Fibroblast of skin of left quadriceps (primary cell): ENCODE results near the gene CEP20.
A peak's percentile ranks its signal among the peaks of the same experiment; 100 is the strongest.
"Not testable (repeated sequence)": the region's sequence is repeated elsewhere in the genome, so short reads cannot be mapped to it uniquely, and the experiment has no call there.

Experiments
- DNase-seq, 2 experiments: peaks; one replicate each; pipeline ENCODE4 v3.0.0-alpha.2; 2013; ENCODE audit warnings: low read depth in 2 of 2

Gene CEP20

GRCh38 chr16:15857724-15858560 is 30.5 kb downstream of the CEP20 start:
- peak; percentile 18 to 27 for DNase-seq

- no peak for DNase-seq
Measured at GRCh38 chr16:15856901-15857698, 31.3 kb downstream of the CEP20 start, which contains the start of gene MYH11. TSS of gene MYH11 (minus strand) at chr16:15857028. CDS start at chr16:15838252, 18,776 bp downstream.

GRCh38 chr16:15856182-15856581 is 32.2 kb downstream of the CEP20 start:
- no peak for DNase-seq

- no peak for DNase-seq
Measured at GRCh38 chr16:15855704-15856003, 32.7 kb downstream of the CEP20 start.

- no peak for DNase-seq
Measured at GRCh38 chr16:15854906-15855703, 33.3 kb downstream of the CEP20 start.

GRCh38 chr16:15854061-15854460 is 34.3 kb downstream of the CEP20 start:
- no peak for DNase-seq

- DNase-seq: no peak
Measured at GRCh38 chr16:15853021-15853420, 35.4 kb downstream of the CEP20 start.

- not testable (repeated sequence) for DNase-seq
Measured at GRCh38 chr16:15850555-15850954, 37.8 kb downstream of the CEP20 start.

- DNase-seq: no peak
Measured at GRCh38 chr16:15849209-15849981, 39.0 kb downstream of the CEP20 start.

- DNase-seq: no peak
Measured at GRCh38 chr16:15847611-15848175, 40.7 kb downstream of the CEP20 start.

GRCh38 chr16:15846510-15846909 is 41.9 kb downstream of the CEP20 start:
- no peak for DNase-seq

GRCh38 chr16:15843635-15844279 is 44.6 kb downstream of the CEP20 start:
- no peak for DNase-seq

- not testable (repeated sequence) for DNase-seq
Measured at GRCh38 chr16:15839204-15839603, 49.2 kb downstream of the CEP20 start.

GRCh38 chr16:15837761-15838160 is 50.6 kb downstream of the CEP20 start:
- no peak for DNase-seq

GRCh38 chr16:15836965-15837611 is 51.3 kb downstream of the CEP20 start:
- DNase-seq: no peak

GRCh38 chr16:15836074-15836473 is 52.3 kb downstream of the CEP20 start:
- no peak for DNase-seq

GRCh38 chr16:15835136-15835878 is 53.1 kb downstream of the CEP20 start:
- DNase-seq: no peak

- DNase-seq: no peak
Measured at GRCh38 chr16:15834502-15834901, 53.9 kb downstream of the CEP20 start.

GRCh38 chr16:15833541-15833940 is 54.9 kb downstream of the CEP20 start:
- DNase-seq: no peak
